H1 (cell line): ENCODE measurements around the gene EXTL1. TPM values are rescaled to one million over a fixed set of nuclear protein-coding genes. Genes with fewer than 3 reads are reported as not detected.

ENCODE experiments used
- ATF2 ChIP-seq: IDR thresholded peaks from 2 replicates; pipeline ENCODE4 v1.6.1; 2012; ENCODE audit warnings: low read length, inconsistent platforms
- CBX8 ChIP-seq: fragments of 300-800, 300-1000 bp; sonication (generic); IDR thresholded peaks from 2 replicates; pipeline ENCODE4 v1.7.1; 2016; ENCODE audit warnings: low read depth, low read length, borderline replicate concordance
- CHD1 ChIP-seq: IDR thresholded peaks from 2 replicates; pipeline ENCODE4 v1.6.1; 2012; ENCODE audit warnings: low read depth, low read length, improper control_type of control experiment
- CREB1 ChIP-seq: IDR thresholded peaks from 2 replicates; pipeline ENCODE4 v1.6.1; 2012; ENCODE audit warnings: inconsistent platforms
- CTCF ChIP-seq, 3 experiments: IDR thresholded peaks; 1 replicate in 2 of 3; 2 replicates in 1 of 3; pipeline versions ENCODE4 v1.5.1 to v1.6.1; 2011; ENCODE audit warnings: low read length in 3 of 3, mild to moderate bottlenecking in 3 of 3, inconsistent platforms in 2 of 3, low read depth in 1 of 3, moderate library complexity in 1 of 3; ENCODE audit not compliant: insufficient read depth in 1 of 3; ENCODE audit errors: control extremely low read depth in 1 of 3
- EGR1 ChIP-seq: IDR thresholded peaks from 2 replicates; pipeline ENCODE4 v1.6.1; 2011; ENCODE audit warnings: low read depth, low read length, borderline replicate concordance
- FOSL1 ChIP-seq: IDR thresholded peaks from 2 replicates; pipeline ENCODE4 v1.6.1; 2011; ENCODE audit warnings: mild to moderate bottlenecking, low read depth, low read length, moderate library complexity; ENCODE audit not compliant: insufficient read depth
- JUN ChIP-seq: IDR thresholded peaks from 2 replicates; pipeline ENCODE4 v1.6.1; 2011; ENCODE audit warnings: low read depth, mild to moderate bottlenecking, improper control_type of control experiment, low read length
- MAX ChIP-seq: IDR thresholded peaks from 2 replicates; pipeline ENCODE4 v1.6.1; 2012; ENCODE audit warnings: inconsistent platforms
- NANOG ChIP-seq: IDR thresholded peaks from 2 replicates; pipeline ENCODE4 v1.6.1; 2011; ENCODE audit warnings: low read length, low read depth, mild to moderate bottlenecking, inconsistent platforms; ENCODE audit not compliant: insufficient read depth, poor library complexity, severe bottlenecking
- PHF8 ChIP-seq: fragments of 200-600 bp; sonication (generic); conservative IDR thresholded peaks from 2 replicates; pipeline ENCODE4 v1.7.1; 2012; ENCODE audit warnings: low read depth, mild to moderate bottlenecking, inconsistent platforms, low read length, moderate library complexity
- RFX5 ChIP-seq: IDR thresholded peaks from 2 replicates; pipeline ENCODE4 v1.6.1; 2011; ENCODE audit warnings: low read depth, low read length, improper control_type of control experiment, borderline replicate concordance
- RNF2 ChIP-seq: fragments of 200-900, 300-1000 bp; sonication (generic); IDR thresholded peaks from 2 replicates; pipeline ENCODE4 v1.7.1; 2016; ENCODE audit warnings: borderline replicate concordance, low read depth, mild to moderate bottlenecking, antibody characterized with exemption, low read length; ENCODE audit not compliant: poor library complexity, severe bottlenecking; ENCODE audit errors: missing control alignments
- SIX5 ChIP-seq: IDR thresholded peaks from 2 replicates; pipeline ENCODE4 v1.6.1; 2011; ENCODE audit warnings: mild to moderate bottlenecking, low read depth, low read length
- TAF7 ChIP-seq: optimal IDR thresholded peaks from 2 replicates; pipeline ENCODE3; 2011; ENCODE audit warnings: low read depth, mild to moderate bottlenecking, inconsistent platforms, low read length, moderate library complexity, borderline replicate concordance
- TBP ChIP-seq: IDR thresholded peaks from 2 replicates; pipeline ENCODE4 v1.6.1; 2011; ENCODE audit warnings: low read depth, low read length, improper control_type of control experiment
- TCF12 ChIP-seq: IDR thresholded peaks from 2 replicates; pipeline ENCODE4 v1.6.1; 2011; ENCODE audit warnings: low read depth, mild to moderate bottlenecking, low read length
- YY1 ChIP-seq: IDR thresholded peaks from 2 replicates; pipeline ENCODE4 v1.6.1; 2011; ENCODE audit warnings: low read depth, mild to moderate bottlenecking, low read length
- polyA plus RNA-seq, 7 experiments: library from polyadenylated mRNA; depleted of rRNA in 3 of 7; stranded (reverse) in 5 of 7; unstranded in 2 of 7; fragments of >200 nt in 5 of 7; fragments of 200-250 nt in 2 of 7; gene quantifications; 1 replicate in 5 of 7; 2 replicates in 1 of 7; 4 replicates in 1 of 7; pipeline versions ENCODE4 v1.2.1 to v1.2.3, GENCODE V29; 2011 to 2013; ENCODE audit warnings: missing spikeins in 2 of 7, mixed read lengths in 2 of 7
- total RNA-seq: library from RNA; stranded (reverse); fragmentation: NEBNext Ultra II Directional; extraction: Animal tissue kit (Norgen Biotek cat#: 25700); gene quantifications from 2 replicates; pipeline ENCODE4 v1.2.1, GENCODE V29; 2021

The EXTL1 gene
- total and polyA plus RNA-seq, 2 of the 8 experiments (the other 6 are each of a cell fraction or from before 2014, with no cell fraction given) = 0.89 to 1.2 TPM

- peak; percentile 27; the same call in 1 of the 2 replicates for TF ChIP-seq ATF2
- TF ChIP-seq PHF8 = peak; percentile 29; the same call in 1 of the 2 replicates
- no peak for TF ChIP-seq FOSL1
- peak; percentile 96 for TF ChIP-seq MAX
- TF ChIP-seq CHD1 = no peak
- TF ChIP-seq JUN = no peak; the same call in 1 of the 2 replicates
- no peak for TF ChIP-seq NANOG
- peak; percentile 95 to 98 (median 98) for TF ChIP-seq CTCF (IDR thresholded peaks at IDR 0.05; ENCODE audit: control extremely low read depth in 1 of 3, insufficient read depth in 1 of 3, low read depth in 1 of 3, low read length in 3 of 3)
- TF ChIP-seq TAF7 = peak; percentile 32
- peak; percentile 100 for TF ChIP-seq SIX5
- no peak for TF ChIP-seq CBX8
- no peak for TF ChIP-seq EGR1
- TF ChIP-seq YY1 = peak; percentile 88
- no peak for TF ChIP-seq RFX5
- TF ChIP-seq RNF2 = no peak
- TF ChIP-seq TCF12 = peak; percentile 78; the same call in 1 of the 2 replicates
- peak; percentile 83 for TF ChIP-seq TBP
- TF ChIP-seq CREB1 = peak; percentile 88
Measured at GRCh38 chr1:25997828-25998761, 23.5 kb upstream of the EXTL1 start, which contains the start of gene PAFAH2 (continued).
